Fibroblast of lung (primary cell): ENCODE measurements around the gene RGP1. TPM values are rescaled to one million over a fixed set of nuclear protein-coding genes. Genes with fewer than 3 reads are reported as not detected.
A peak's percentile ranks its signal among the peaks of the same experiment; 100 is the strongest.

Experiments
- DNase-seq, 2 donors: peaks; one replicate each; pipeline versions ENCODE4 v3.0.0 to v3.0.0-alpha.2; 2010; ENCODE audit warnings: low read depth in 2 of 2
- H2AFZ ChIP-seq: 2 replicates; pipeline ENCODE4 v1.5.1; 2012; ENCODE audit warnings: low read length, control low read depth, inconsistent platforms
- H3K27ac ChIP-seq: 2 replicates; pipeline ENCODE4 v1.5.1; 2011; ENCODE audit warnings: low read length, control low read depth; ENCODE audit not compliant: insufficient read depth
- H3K27me3 ChIP-seq: 2 replicates; pipeline ENCODE4 v1.5.1; 2011; ENCODE audit warnings: mild to moderate bottlenecking, low read length; ENCODE audit not compliant: control insufficient read depth, insufficient read depth
- H3K36me3 ChIP-seq: 2 replicates; pipeline ENCODE4 v1.5.1; 2011; ENCODE audit warnings: low read length; ENCODE audit not compliant: control insufficient read depth, insufficient read depth
- H3K4me1 ChIP-seq: 2 replicates; pipeline ENCODE4 v1.5.1; 2011; ENCODE audit warnings: low read length; ENCODE audit not compliant: control insufficient read depth, insufficient read depth; ENCODE audit errors: extremely low read depth
- H3K4me2 ChIP-seq: 2 replicates; pipeline ENCODE4 v1.5.1; 2011; ENCODE audit warnings: low read length, control low read depth; ENCODE audit not compliant: insufficient read depth; ENCODE audit errors: extremely low read depth
- H3K4me3 ChIP-seq, 4 experiments: fragments of 200-600 bp in 1 of 4; sonication (generic) in 1 of 4; replicated peaks in 1 of 4; 2 replicates each; pipeline ENCODE4 v1.5.1; 2011 to 2016; ENCODE audit warnings: low read length in 4 of 4, low read depth in 3 of 4, mild to moderate bottlenecking in 3 of 4, control low read depth in 2 of 4, inconsistent platforms in 1 of 4, mixed read lengths in 1 of 4; ENCODE audit not compliant: insufficient read depth in 1 of 4; ENCODE audit errors: control extremely low read depth in 1 of 4
- H3K79me2 ChIP-seq: 2 replicates; pipeline ENCODE4 v1.5.1; 2012; ENCODE audit warnings: mild to moderate bottlenecking, low read length, inconsistent platforms; ENCODE audit not compliant: control insufficient read depth, insufficient read depth
- H3K9ac ChIP-seq: 2 replicates; pipeline ENCODE4 v1.5.1; 2011; ENCODE audit warnings: mild to moderate bottlenecking, low read length, control low read depth; ENCODE audit not compliant: insufficient read depth
- H3K9me3 ChIP-seq: 2 replicates; pipeline ENCODE4 v1.5.1; 2012; ENCODE audit warnings: low read depth, low read length; ENCODE audit not compliant: control insufficient read depth, insufficient read depth
- H4K20me1 ChIP-seq: 2 replicates; pipeline ENCODE4 v1.5.1; 2011; ENCODE audit warnings: low read length; ENCODE audit not compliant: control insufficient read depth, insufficient read depth; ENCODE audit errors: extremely low read depth
- CTCF ChIP-seq, 2 donors: IDR thresholded peaks in 1 of 2; conservative IDR thresholded peaks in 1 of 2; 1 replicate in 1 of 2; 2 replicates in 1 of 2; pipeline ENCODE4 v1.5.1; 2011 to 2012; ENCODE audit warnings: low read length in 2 of 2, control low read depth in 1 of 2, inconsistent platforms in 1 of 2, low read depth in 1 of 2, mild to moderate bottlenecking in 1 of 2
- EZH2 ChIP-seq: IDR thresholded peaks from 2 replicates; pipeline ENCODE4 v1.5.1; 2012; ENCODE audit warnings: low read length, control low read depth, mild to moderate bottlenecking; ENCODE audit errors: missing control alignments
- polyA plus RNA-seq, 2 donors: library from polyadenylated mRNA; depleted of rRNA in 1 of 2; stranded (reverse) in 1 of 2; unstranded in 1 of 2; fragments of >200 nt; gene quantifications; 2 replicates each; pipeline ENCODE4 v1.2.1, GENCODE V29; 2011 to 2012; ENCODE audit warnings: missing spikeins in 1 of 2
- total RNA-seq: library from RNA; depleted of rRNA; stranded (reverse); fragments of >200 nt; gene quantifications from 2 replicates; pipeline ENCODE4 v1.2.1, GENCODE V29; 2014

RGP1 gene
- total and polyA plus RNA-seq, 2 donors (not counting 1 experiment from before 2014, with no cell fraction given): 14.9 to 17.4 TPM

GRCh38 chr9:35728041-35728971, 20.8 kb upstream of the RGP1 start:
- H3K4me3 ChIP-seq: peak overlapping the region; percentile 71 to 99 (median 96)
- peak overlapping the region; percentile 72 for H3K9ac ChIP-seq
- H3K36me3 ChIP-seq: peaks cover 22% of the 10 kb centered on the region
- H3K4me1 ChIP-seq: peaks cover 17% of the 10 kb centered on the region
- no peak for TF ChIP-seq EZH2
- no peak for TF ChIP-seq CTCF (conservative IDR thresholded peaks at IDR 0.05 in 1 of 2, IDR thresholded peaks at IDR 0.05 in 1 of 2; ENCODE audit: low read depth in 1 of 2, low read length in 2 of 2)
- DNase-seq: peak; percentile 91 to 92
- peak overlapping the region; percentile 94 for H3K27ac ChIP-seq
- peaks cover 83% of the 10 kb centered on the region for H3K79me2 ChIP-seq
- peak overlapping the region; percentile 100 for H3K4me2 ChIP-seq
- no peaks in the 10 kb centered on the region for H3K9me3 ChIP-seq
- no peaks in the 10 kb centered on the region for H4K20me1 ChIP-seq
- H2AFZ ChIP-seq: no peak overlapping the region
- H3K27me3 ChIP-seq: no peaks in the 10 kb centered on the region

GRCh38 chr9:35729101-35729500, 20.0 kb upstream of the RGP1 start:
- Histone ChIP-seq H3K27me3 (no peaks in the 10 kb centered on the region), H3K4me2 (peak overlapping the region; percentile 100), H4K20me1 (no peaks in the 10 kb centered on the region), H3K36me3 (peaks cover 15% of the 10 kb centered on the region), H3K9ac (peak overlapping the region; percentile 72), H3K4me3 (peak overlapping the region; percentile 71 to 99 (median 96)), H3K9me3 (no peaks in the 10 kb centered on the region), H3K79me2 (peaks cover 84% of the 10 kb centered on the region), H3K27ac (peak overlapping the region; percentile 94), H2AFZ (no peak overlapping the region), H3K4me1 (peaks cover 19% of the 10 kb centered on the region)
- peak in 1 of 2 donors; percentile 35 for DNase-seq
- TF ChIP-seq CTCF (conservative IDR thresholded peaks at IDR 0.05 in 1 of 2, IDR thresholded peaks at IDR 0.05 in 1 of 2; ENCODE audit: low read depth in 1 of 2, low read length in 2 of 2): no peak
- no peak for TF ChIP-seq EZH2

- TF ChIP-seq EZH2 (no peak), CTCF (conservative IDR thresholded peaks at IDR 0.05 in 1 of 2, IDR thresholded peaks at IDR 0.05 in 1 of 2; ENCODE audit: low read depth in 1 of 2, low read length in 2 of 2) (peak; percentile 70 to 74)
- no peaks in the 10 kb centered on the region for H4K20me1 ChIP-seq
- peak overlapping the region; percentile 100 for H3K4me2 ChIP-seq
- peak overlapping the region; percentile 87 to 99 (median 96) for H3K4me3 ChIP-seq
- no peak overlapping the region for H2AFZ ChIP-seq
- no peaks in the 10 kb centered on the region for H3K9me3 ChIP-seq
- H3K4me1 ChIP-seq: peaks cover 23% of the 10 kb centered on the region
- peak; percentile 82 to 87 for DNase-seq
- peaks cover 9% of the 10 kb centered on the region for H3K36me3 ChIP-seq
- H3K27me3 ChIP-seq: no peaks in the 10 kb centered on the region
- H3K27ac ChIP-seq: peak overlapping the region; percentile 94
- peak overlapping the region; percentile 97 for H3K9ac ChIP-seq
- peaks cover 82% of the 10 kb centered on the region for H3K79me2 ChIP-seq
Observed at GRCh38 chr9:35729700-35730485, 19.2 kb upstream of the RGP1 start.
